IPS-18a (cell line): ENCODE results near the gene HDC.

Experiments
- H3K27ac ChIP-seq: one replicate; pipeline ENCODE4 v1.5.1; 2013; ENCODE audit warnings: low read length
- H3K27me3 ChIP-seq: one replicate; pipeline ENCODE4 v1.6.1; 2013; ENCODE audit warnings: mild to moderate bottlenecking, low read length; ENCODE audit not compliant: control insufficient read depth, insufficient read depth
- H3K36me3 ChIP-seq: one replicate; pipeline ENCODE4 v1.6.1; 2013; ENCODE audit warnings: low read depth, low read length; ENCODE audit not compliant: control insufficient read depth
- H3K4me1 ChIP-seq: one replicate; pipeline ENCODE4 v1.6.1; 2013; ENCODE audit warnings: low read depth, low read length; ENCODE audit not compliant: control insufficient read depth
- H3K4me3 ChIP-seq: one replicate; pipeline ENCODE4 v1.5.1; 2013; ENCODE audit warnings: low read length
- H3K9ac ChIP-seq: one replicate; pipeline ENCODE4 v1.6.1; 2013; ENCODE audit warnings: mild to moderate bottlenecking, low read length, moderate library complexity
- H3K9me3 ChIP-seq: one replicate; pipeline ENCODE4 v1.6.1; 2013; ENCODE audit warnings: low read depth, low read length; ENCODE audit not compliant: control insufficient read depth

The HDC gene

DNA sequence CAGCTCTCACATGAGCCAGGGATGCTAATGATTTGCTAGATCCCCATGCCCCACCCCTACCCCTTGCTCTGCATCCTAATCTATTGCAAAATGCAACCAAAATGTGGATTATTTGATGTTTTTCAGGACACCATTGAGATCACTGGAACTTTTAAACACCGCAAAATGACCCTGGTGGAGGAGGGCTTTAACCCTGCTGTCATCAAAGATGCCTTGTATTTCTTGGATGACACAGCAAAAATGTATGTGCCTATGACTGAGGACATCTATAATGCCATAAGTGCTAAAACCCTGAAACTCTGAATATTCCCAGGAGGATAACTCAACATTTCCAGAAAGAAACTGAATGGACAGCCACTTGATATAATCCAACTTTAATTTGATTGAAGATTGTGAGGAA is 29.7 kb downstream of the HDC start:
- H3K4me1 ChIP-seq = no peaks in the 10 kb centered on the region
- no peak overlapping the region for H3K27ac ChIP-seq

DNA sequence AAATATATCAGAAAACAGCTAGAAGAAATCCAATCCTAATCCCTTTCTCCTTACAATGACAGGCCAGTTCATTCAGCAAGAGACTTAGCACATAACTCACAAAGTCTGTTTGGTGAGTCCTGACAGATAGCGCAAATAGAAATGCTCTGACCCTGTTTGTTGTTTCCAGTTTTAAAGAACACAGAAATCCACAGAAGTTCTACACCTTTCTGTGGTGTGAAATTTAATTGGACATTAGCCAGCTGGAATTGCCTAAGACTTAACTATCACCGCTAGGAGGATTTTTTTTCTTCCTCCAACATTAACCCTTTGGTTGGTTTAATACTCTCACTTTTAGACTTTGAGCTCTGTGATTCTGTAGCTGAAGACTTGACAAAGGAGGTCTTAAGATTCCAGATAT is 30.8 kb downstream of the HDC start:
- no peak overlapping the region for H3K27ac ChIP-seq
- H3K4me1 ChIP-seq = no peaks in the 10 kb centered on the region
- H3K27me3 ChIP-seq = no peaks in the 10 kb centered on the region
- no peak overlapping the region for H3K9ac ChIP-seq
- H3K4me3 ChIP-seq = no peak overlapping the region
- H3K36me3 ChIP-seq = no peaks in the 10 kb centered on the region
- no peaks in the 10 kb centered on the region for H3K9me3 ChIP-seq

More for the DNA sequence above, 29.7 kb downstream of the HDC start:
- H3K36me3 ChIP-seq = no peaks in the 10 kb centered on the region
- no peak overlapping the region for H3K4me3 ChIP-seq
- H3K27me3 ChIP-seq = no peaks in the 10 kb centered on the region
- H3K9me3 ChIP-seq = no peaks in the 10 kb centered on the region
- H3K9ac ChIP-seq = no peak overlapping the region

DNA sequence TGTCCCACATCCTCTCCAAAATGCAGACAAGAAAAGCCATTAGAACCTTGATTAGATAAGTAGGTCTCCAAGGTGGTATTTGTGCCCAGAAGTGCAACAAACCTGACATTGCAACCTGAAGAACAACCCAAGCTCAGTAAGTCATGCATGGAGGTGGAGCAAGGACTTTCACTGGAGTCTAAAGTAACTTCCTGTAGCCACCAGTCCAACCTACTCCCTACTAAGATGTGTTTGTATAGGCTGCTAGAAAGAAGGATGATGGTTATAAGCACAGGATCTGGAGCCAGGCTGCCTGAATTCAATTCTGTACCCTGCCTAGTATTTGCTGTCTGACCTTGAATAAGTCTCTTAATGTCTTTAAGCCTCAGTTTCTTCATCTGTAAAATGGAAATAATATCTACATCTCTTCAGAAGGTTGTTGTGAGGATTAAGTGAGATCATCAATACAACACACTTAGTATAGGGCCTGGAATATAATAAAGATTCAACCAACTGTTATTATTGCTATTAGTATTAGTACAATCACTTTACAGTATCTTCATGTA is 32.3 kb downstream of the HDC start:
- no peaks in the 10 kb centered on the region for H3K36me3 ChIP-seq
- H3K9ac ChIP-seq = no peak overlapping the region
- H3K27me3 ChIP-seq = no peaks in the 10 kb centered on the region
- H3K4me1 ChIP-seq = no peaks in the 10 kb centered on the region
- no peak overlapping the region for H3K4me3 ChIP-seq
- H3K27ac ChIP-seq = no peak overlapping the region
- H3K9me3 ChIP-seq = no peaks in the 10 kb centered on the region

DNA sequence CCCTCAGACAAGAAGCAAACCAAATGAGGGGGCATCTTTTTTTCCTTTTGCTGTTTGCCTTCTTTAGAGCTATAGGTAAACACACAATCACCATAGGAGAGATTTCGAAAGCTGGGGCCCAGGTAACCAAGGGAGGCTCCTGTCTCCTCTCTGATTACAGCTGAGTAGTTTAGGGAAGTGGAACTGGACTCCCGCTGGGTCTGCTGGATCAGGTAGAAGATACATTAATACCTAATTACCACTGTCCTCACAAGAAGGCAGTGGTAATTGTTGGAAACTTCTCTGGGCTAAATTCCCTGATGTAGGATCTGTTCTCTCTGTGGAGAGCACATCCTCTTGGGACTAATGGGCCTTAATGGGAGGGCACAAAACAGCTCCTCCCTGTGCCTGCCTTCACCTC is 32.7 kb downstream of the HDC start:
- no peak overlapping the region for H3K4me3 ChIP-seq
- no peaks in the 10 kb centered on the region for H3K4me1 ChIP-seq
- H3K27ac ChIP-seq = no peak overlapping the region
- no peak overlapping the region for H3K9ac ChIP-seq
- H3K36me3 ChIP-seq = no peaks in the 10 kb centered on the region
- H3K9me3 ChIP-seq = no peaks in the 10 kb centered on the region
- no peaks in the 10 kb centered on the region for H3K27me3 ChIP-seq

DNA sequence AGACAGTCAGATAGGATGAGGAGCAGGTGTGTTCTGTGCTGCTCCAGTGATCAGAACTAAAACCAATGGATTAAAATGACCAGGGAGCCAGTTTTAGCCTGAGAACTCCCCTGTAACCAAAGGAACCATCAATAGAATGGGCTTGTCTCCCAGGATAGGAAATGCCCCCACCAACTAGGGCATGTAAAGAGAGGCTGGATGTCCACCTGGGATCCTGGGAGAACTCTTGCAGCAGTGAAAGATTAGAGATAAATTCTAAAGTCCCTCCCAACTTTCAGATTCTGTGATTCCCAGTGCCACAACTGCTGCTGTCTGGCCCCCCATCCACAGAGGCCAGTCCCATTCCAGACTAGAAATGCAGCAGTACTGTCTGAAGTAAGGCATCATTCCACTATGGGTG is 33.8 kb downstream of the HDC start:
- no peaks in the 10 kb centered on the region for H3K27me3 ChIP-seq
- no peaks in the 10 kb centered on the region for H3K4me1 ChIP-seq
- H3K27ac ChIP-seq = no peak overlapping the region
- no peaks in the 10 kb centered on the region for H3K9me3 ChIP-seq
- H3K9ac ChIP-seq = no peak overlapping the region
- no peaks in the 10 kb centered on the region for H3K36me3 ChIP-seq
- no peak overlapping the region for H3K4me3 ChIP-seq

DNA sequence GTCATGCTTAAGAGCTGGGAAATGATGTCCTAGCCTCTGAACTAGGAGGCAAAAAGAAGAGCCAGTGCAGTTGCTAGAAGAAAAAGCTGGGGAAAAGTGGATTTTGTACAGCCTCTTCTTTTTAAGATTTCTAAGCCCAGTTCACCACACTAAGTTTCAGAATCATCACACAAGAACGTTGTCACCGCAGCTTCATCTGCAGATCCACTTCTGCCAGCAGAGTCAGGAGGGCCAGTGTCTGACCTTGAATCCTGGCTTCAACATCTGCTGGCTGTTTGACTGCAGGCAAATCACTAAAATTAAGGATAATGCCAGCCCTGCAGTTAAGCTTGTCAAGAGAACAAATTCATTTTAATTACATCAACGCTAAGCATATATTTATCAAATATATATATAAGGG is 36.2 kb downstream of the HDC start:
- Histone ChIP-seq H3K9me3 (no peaks in the 10 kb centered on the region), H3K27ac (no peak overlapping the region), H3K36me3 (no peaks in the 10 kb centered on the region), H3K27me3 (no peaks in the 10 kb centered on the region), H3K4me3 (no peak overlapping the region), H3K9ac (no peak overlapping the region), H3K4me1 (no peaks in the 10 kb centered on the region)

DNA sequence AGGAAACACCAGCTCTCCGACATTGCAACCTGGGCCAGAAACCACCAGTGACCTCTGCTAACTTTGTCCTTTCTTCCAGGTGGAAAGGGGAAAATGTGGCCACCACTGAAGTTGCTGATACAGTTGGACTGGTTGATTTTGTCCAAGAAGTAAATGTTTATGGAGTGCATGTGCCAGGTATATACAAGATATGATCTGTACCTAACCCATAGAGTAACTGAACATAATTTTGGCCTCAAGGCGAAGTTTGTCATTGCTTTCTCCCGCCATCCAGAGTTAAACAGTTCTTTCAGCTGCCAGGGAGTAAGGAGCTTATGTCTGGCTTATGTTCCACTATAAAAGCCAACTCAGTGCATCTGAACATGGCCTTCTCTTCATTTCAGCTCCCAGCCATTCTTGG is 36.7 kb downstream of the HDC start:
- Histone ChIP-seq H3K4me1 (no peaks in the 10 kb centered on the region), H3K27ac (no peak overlapping the region), H3K36me3 (no peaks in the 10 kb centered on the region), H3K4me3 (no peak overlapping the region), H3K9me3 (no peaks in the 10 kb centered on the region), H3K27me3 (no peaks in the 10 kb centered on the region), H3K9ac (no peak overlapping the region)

DNA sequence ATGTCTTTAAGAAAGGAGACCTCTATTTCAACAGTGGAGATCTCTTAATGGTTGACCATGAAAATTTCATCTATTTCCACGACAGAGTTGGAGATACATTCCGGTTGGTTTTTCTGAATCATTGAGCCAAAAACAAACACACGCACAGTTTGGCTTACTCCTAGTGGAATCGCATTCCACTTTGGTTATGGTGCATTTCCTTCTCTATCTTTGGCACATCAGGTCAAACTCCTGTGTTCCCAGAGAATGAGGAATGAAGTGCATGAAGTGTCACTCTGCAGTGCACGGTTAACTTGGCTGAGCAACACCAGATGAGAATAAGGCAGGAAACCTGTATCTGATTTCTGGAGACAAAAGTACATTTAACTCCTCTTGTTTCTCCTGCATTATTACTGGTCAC is 38.5 kb downstream of the HDC start:
- no peaks in the 10 kb centered on the region for H3K9me3 ChIP-seq

DNA sequence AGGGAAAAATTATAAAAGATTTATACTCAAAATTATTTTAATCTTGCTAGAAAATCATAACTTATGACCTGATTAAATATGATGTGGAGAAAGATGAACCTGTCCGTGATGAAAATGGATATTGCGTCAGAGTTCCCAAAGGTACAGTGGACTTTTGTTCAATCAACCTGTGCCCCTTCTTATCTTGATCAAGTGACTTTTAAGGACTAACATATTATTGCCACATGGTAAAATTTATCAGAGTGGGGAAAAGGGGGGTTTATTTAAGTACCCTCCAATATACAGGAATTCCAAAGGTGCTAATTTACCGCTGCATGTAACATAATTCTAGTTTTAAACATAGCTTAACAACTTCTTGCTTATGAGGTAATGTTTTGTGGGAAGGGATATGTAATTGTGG is 39.6 kb downstream of the HDC start:
- Histone ChIP-seq H3K9ac (no peak overlapping the region), H3K36me3 (no peaks in the 10 kb centered on the region), H3K9me3 (no peaks in the 10 kb centered on the region), H3K4me1 (no peaks in the 10 kb centered on the region), H3K27me3 (no peaks in the 10 kb centered on the region), H3K27ac (no peak overlapping the region), H3K4me3 (no peak overlapping the region)

More for the DNA sequence above, 38.5 kb downstream of the HDC start:
- no peaks in the 10 kb centered on the region for H3K4me1 ChIP-seq
- no peaks in the 10 kb centered on the region for H3K27me3 ChIP-seq
- H3K36me3 ChIP-seq = no peaks in the 10 kb centered on the region
- no peak overlapping the region for H3K9ac ChIP-seq
- no peak overlapping the region for H3K4me3 ChIP-seq
- no peak overlapping the region for H3K27ac ChIP-seq

DNA sequence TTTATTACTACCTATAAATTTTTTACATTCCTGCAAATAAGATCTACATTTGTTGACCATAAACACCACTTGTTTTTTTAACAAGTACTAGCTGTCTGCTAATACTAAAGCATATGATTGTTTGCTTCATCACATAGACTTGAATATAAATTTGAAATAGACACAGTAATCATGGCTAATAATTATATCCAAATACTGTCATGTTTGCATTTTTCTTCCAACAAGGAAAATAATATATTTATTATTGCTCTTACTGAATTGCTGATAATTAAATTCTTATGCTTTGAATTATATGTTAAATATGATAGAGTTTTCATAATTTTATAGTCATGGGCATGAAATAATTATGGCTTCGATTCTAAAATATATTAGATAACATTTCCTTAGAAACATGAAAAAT is 40.5 kb downstream of the HDC start:
- H3K4me1 ChIP-seq = no peaks in the 10 kb centered on the region
- H3K27ac ChIP-seq = no peak overlapping the region
- no peaks in the 10 kb centered on the region for H3K27me3 ChIP-seq
- H3K36me3 ChIP-seq = no peaks in the 10 kb centered on the region
- H3K4me3 ChIP-seq = no peak overlapping the region
- no peaks in the 10 kb centered on the region for H3K9me3 ChIP-seq
- no peak overlapping the region for H3K9ac ChIP-seq

DNA sequence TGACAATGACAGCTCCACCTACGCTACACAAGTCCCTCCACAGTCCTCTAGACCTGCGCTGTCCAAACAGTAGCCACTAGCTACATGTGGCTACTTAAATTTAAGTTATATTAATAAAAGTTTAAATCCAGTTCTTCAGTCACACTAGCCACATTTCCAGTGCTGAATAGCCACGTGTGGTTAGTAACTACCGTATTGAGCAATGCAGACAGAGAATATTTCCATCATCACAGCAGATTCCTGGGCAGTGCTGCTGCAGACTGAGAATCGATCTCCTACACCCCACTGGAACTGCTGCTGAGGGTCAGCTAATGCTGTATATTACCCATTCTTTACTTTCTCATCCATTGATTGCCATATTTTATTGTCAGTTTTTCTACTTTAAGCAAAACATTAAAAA is 40.9 kb downstream of the HDC start:
- Histone ChIP-seq H3K36me3 (no peaks in the 10 kb centered on the region), H3K4me1 (no peaks in the 10 kb centered on the region), H3K4me3 (no peak overlapping the region), H3K9me3 (no peaks in the 10 kb centered on the region), H3K9ac (no peak overlapping the region), H3K27me3 (no peaks in the 10 kb centered on the region), H3K27ac (no peak overlapping the region)

DNA sequence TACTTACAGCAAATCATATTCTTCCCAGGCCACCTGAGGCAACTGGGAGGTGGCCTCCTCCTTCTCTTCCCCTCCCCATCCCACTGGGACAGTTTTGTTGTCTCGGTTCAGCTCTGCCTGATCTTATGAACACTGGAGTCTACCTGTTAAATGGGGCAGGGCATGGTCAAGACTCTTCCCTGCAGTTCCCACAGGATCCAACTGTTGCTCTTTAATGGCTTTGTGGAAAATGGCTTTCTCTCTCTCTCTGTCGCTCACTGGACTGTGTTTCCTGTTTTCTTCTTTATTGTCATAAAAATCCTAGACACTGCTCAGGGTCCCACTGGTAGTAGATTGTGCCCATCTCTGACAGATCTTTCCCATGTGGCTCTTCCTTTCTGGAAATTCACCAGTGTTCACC is 43.3 kb downstream of the HDC start:
- Histone ChIP-seq H3K9me3 (no peaks in the 10 kb centered on the region), H3K9ac (no peak overlapping the region), H3K4me1 (no peaks in the 10 kb centered on the region), H3K27ac (no peak overlapping the region), H3K27me3 (no peaks in the 10 kb centered on the region), H3K36me3 (no peaks in the 10 kb centered on the region), H3K4me3 (no peak overlapping the region)
